ENCODE measurements around the gene NUP98.

GRCh38 chr11:3767536-3767935 lies 29.8 kb downstream of the NUP98 start:
- no peak for TF ChIP-seq CTCF (IDR thresholded peaks at IDR 0.05)
- TF ChIP-seq POLR2A (IDR thresholded peaks at IDR 0.05) = no peak

Data from uterus (tissue), 2 donors.